Activated CD4-positive, alpha-beta T cell treated with anti-CD3 and anti-CD28 coated beads for 36 hours (primary cell): ENCODE data around the gene PARP4. TPM values are rescaled to one million over a fixed set of nuclear protein-coding genes. Genes with fewer than 3 reads are reported as not detected.
"Not testable (repeated sequence)": the region's sequence is repeated elsewhere in the genome, so short reads cannot be mapped to it uniquely, and the experiment has no call there.

Experiments
- ATAC-seq: fragments of 200-7000 bp; cut with Tn5 transposase; one replicate; pipeline ENCODE4 v1.10.0; 2021; ENCODE audit warnings: mild to moderate bottlenecking, moderate library complexity
- CTCF ChIA-PET: fragments of 350-600 bp; sonication (Branson Sonifier 250); formaldehyde crosslinking; loops from one replicate; lab custom pipeline; 2021; ENCODE audit warnings: antibody characterized with exemption; lab: Charles Lee
- POLR2A ChIA-PET: fragments of 350-600 bp; sonication (Branson Sonifier 250); formaldehyde crosslinking; loops from one replicate; lab custom pipeline; 2021; ENCODE audit warnings: antibody characterized with exemption, inconsistent platforms; lab: Charles Lee
- DNase-seq: peaks from one replicate; pipeline ENCODE4 v3.0.0-alpha.2; 2020
- H3K27ac Mint-ChIP-seq: one replicate; pipeline ENCODE4 v1.8.0; 2021; ENCODE audit warnings: mixed read lengths
- H3K27me3 Mint-ChIP-seq: one replicate; pipeline ENCODE4 v1.8.0; 2021; ENCODE audit warnings: mixed read lengths
- H3K36me3 Mint-ChIP-seq: one replicate; pipeline ENCODE4 v1.8.0; 2021; ENCODE audit warnings: low read depth, mixed read lengths
- H3K4me1 Mint-ChIP-seq: one replicate; pipeline ENCODE4 v1.8.0; 2021; ENCODE audit warnings: mixed read lengths
- H3K4me3 Mint-ChIP-seq: one replicate; pipeline ENCODE4 v1.8.0; 2021; ENCODE audit warnings: mild to moderate bottlenecking, moderate library complexity, mixed read lengths
- H3K9me3 Mint-ChIP-seq: one replicate; pipeline ENCODE4 v1.8.0; 2021; ENCODE audit warnings: low read depth, mixed read lengths
- intact Hi-C, 2 experiments: fragments of 100-400 bp; cut with DNase I in 1 of 2; cut with micrococcal nuclease in 1 of 2; formaldehyde crosslinking; loops; one replicate each; pipeline versions ENCODE4 v1.14.2 to v1.15.1; 2022 to 2024; cut with DNase I, micrococcal nuclease
- total RNA-seq, 2 experiments: library from RNA; stranded (reverse); gene quantifications; one replicate each; pipeline ENCODE4 v1.2.3, GENCODE V29; 2021

Gene PARP4
- total RNA-seq, 2 experiments from 2014 or later = 24.6 to 29.1 TPM

- CTCF ChIA-PET = interaction anchor here (0.7 kb wide), 1 partner anchor 51 kb away, joined by 3 read pairs; no protein-coding TSS in a partner anchor
- ATAC-seq, H3K9me3 Mint-ChIP-seq, H3K27ac Mint-ChIP-seq, intact Hi-C loops, DNase-seq, H3K4me1 Mint-ChIP-seq, POLR2A ChIA-PET, H3K27me3 Mint-ChIP-seq, H3K4me3 Mint-ChIP-seq: not testable (repeated sequence)
- H3K36me3 Mint-ChIP-seq = peaks cover 48% of the 10 kb centered on the region
These were observed 26.4 kb downstream of the PARP4 start for GRCh38 chr13:24486017-24486657.

GRCh38 chr13:24473686-24474085 is 38.9 kb downstream of the PARP4 start:
- ATAC-seq (no peak), DNase-seq (no peak)
- Mint-ChIP-seq H3K4me3 (no peak overlapping the region), H3K36me3 (peaks cover 39% of the 10 kb centered on the region), H3K27ac (no peak overlapping the region), H3K4me1 (no peaks in the 10 kb centered on the region), H3K27me3 (no peaks in the 10 kb centered on the region), H3K9me3 (no peaks in the 10 kb centered on the region)
- ChIA-PET CTCF (no interaction called here), POLR2A (no interaction called here)
- intact Hi-C loops = no loop called here

GRCh38 chr13:24472129-24472528 is 40.4 kb downstream of the PARP4 start:
- H3K4me3 Mint-ChIP-seq, POLR2A ChIA-PET, H3K4me1 Mint-ChIP-seq, ATAC-seq, H3K27me3 Mint-ChIP-seq, H3K27ac Mint-ChIP-seq, H3K9me3 Mint-ChIP-seq, intact Hi-C loops, CTCF ChIA-PET, DNase-seq: not testable (repeated sequence)
- H3K36me3 Mint-ChIP-seq = peaks cover 47% of the 10 kb centered on the region

DNA sequence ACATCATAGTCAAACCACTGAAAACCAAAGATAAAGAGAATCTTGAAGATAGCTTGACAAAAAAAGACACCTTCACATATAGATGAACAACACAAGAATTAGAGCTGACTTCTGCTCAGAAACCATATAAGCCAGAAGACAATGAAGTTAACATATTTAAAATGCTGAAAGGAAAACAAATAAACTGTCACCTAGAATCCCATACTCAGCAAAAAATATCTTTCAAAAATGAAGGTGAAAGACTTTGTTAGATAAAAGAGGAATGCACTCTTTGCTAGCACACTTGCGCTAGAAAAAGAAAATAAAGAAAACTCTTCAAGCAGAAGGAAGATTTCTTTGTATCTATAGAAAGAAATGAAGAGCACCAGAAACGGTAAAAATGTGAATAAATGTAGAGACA is 49.5 kb downstream of the PARP4 start:
- ChIA-PET POLR2A (no interaction called here), CTCF (no interaction called here)
- intact Hi-C loops = no loop called here
- DNase-seq = no peak
- Mint-ChIP-seq H3K36me3 (peaks cover 42% of the 10 kb centered on the region), H3K27ac (no peak overlapping the region), H3K27me3 (no peaks in the 10 kb centered on the region), H3K9me3 (no peaks in the 10 kb centered on the region), H3K4me3 (no peak overlapping the region), H3K4me1 (peaks cover 18% of the 10 kb centered on the region)
- ATAC-seq = no peak

GRCh38 chr13:24460256-24460655 is 52.3 kb downstream of the PARP4 start:
- H3K4me3 Mint-ChIP-seq = no peak overlapping the region
- intact Hi-C loops = no loop called here
- no peaks in the 10 kb centered on the region for H3K27me3 Mint-ChIP-seq
- ChIA-PET CTCF (no interaction called here), POLR2A (no interaction called here)
- DNase-seq (no peak), ATAC-seq (no peak)
- peaks cover 18% of the 10 kb centered on the region for H3K4me1 Mint-ChIP-seq
- no peaks in the 10 kb centered on the region for H3K9me3 Mint-ChIP-seq
- H3K27ac Mint-ChIP-seq = no peak overlapping the region
- H3K36me3 Mint-ChIP-seq = peaks cover 26% of the 10 kb centered on the region

DNA sequence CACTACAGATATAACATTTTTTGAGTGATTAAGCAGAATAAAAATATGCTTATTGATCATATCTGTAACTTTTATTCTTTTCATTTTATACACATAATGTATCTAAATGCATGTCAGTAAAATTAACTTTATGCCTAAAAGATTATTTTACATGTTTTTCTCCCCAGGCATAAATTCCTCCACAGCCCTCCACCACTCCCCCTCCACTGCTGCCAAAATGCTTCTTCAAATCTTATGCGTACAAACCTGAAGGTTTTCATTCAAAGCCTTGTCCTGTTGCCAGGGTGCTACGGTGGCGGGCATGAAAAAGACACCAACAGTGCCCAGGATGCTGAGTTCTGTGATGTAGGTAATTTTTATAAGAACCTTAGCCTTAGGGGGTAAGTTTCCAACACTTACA is 52.9 kb downstream of the PARP4 start:
- H3K27ac Mint-ChIP-seq = no peak overlapping the region
- no peaks in the 10 kb centered on the region for H3K27me3 Mint-ChIP-seq
- H3K4me3 Mint-ChIP-seq = no peak overlapping the region
- ChIA-PET POLR2A (no interaction called here), CTCF (no interaction called here)
- DNase-seq (no peak), ATAC-seq (no peak)
- H3K9me3 Mint-ChIP-seq = no peaks in the 10 kb centered on the region
- intact Hi-C loops = loop anchor here in 1 of 2 experiments (2.0 kb wide), 1 partner anchor 51 kb away; no protein-coding TSS in a partner anchor
- H3K4me1 Mint-ChIP-seq = peaks cover 18% of the 10 kb centered on the region
- peaks cover 27% of the 10 kb centered on the region for H3K36me3 Mint-ChIP-seq

- peak; percentile 28 for DNase-seq
- ChIA-PET CTCF (interaction anchor here (0.7 to 0.9 kb wide), 2 partner anchors 189 to 268 kb away, joined by 4 to 5 read pairs; no protein-coding TSS in a partner anchor), POLR2A (interaction anchor here (0.5 kb wide), 1 partner anchor 205 kb away, joined by 3 read pairs; no protein-coding TSS in a partner anchor)
- H3K9me3 Mint-ChIP-seq = no peaks in the 10 kb centered on the region
- no peak overlapping the region for H3K4me3 Mint-ChIP-seq
- H3K36me3 Mint-ChIP-seq = peaks cover 24% of the 10 kb centered on the region
- ATAC-seq = peak; percentile 96
- H3K27ac Mint-ChIP-seq = no peak overlapping the region
- H3K27me3 Mint-ChIP-seq = no peaks in the 10 kb centered on the region
- peaks cover 18% of the 10 kb centered on the region for H3K4me1 Mint-ChIP-seq
- intact Hi-C loops = loop anchor here in 1 of 2 experiments (2.0 kb wide), 1 partner anchor 52 kb away; no protein-coding TSS in a partner anchor
These were observed 53.3 kb downstream of the PARP4 start for GRCh38 chr13:24459234-24459633.

DNA sequence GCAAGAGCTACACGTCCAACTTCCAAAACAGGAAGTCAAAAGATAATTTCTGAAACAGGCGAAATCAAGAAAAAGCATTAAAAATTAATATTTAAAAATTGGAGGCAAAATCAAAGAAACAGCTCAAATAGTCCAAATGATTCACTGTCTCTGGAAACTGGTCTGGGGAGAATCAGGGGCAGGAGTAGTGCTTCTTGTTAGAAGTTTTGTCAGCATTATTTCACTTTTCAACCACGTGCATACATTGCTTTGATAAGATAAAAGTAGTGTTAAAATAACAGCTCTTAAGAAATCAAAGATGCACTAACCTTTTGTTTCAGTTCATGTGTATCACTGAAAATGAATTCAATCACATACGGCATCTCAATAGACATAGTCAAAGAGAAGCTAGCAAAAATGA is 53.8 kb downstream of the PARP4 start:
- ATAC-seq (peak; percentile 12), DNase-seq (no peak)
- H3K4me1 Mint-ChIP-seq = peaks cover 18% of the 10 kb centered on the region
- CTCF ChIA-PET = interaction anchor here (0.7 to 0.9 kb wide), 2 partner anchors 189 to 268 kb away, joined by 4 to 5 read pairs; no protein-coding TSS in a partner anchor
- POLR2A ChIA-PET = interaction anchor here (0.5 kb wide), 1 partner anchor 204 kb away, joined by 3 read pairs; no protein-coding TSS in a partner anchor
- peaks cover 19% of the 10 kb centered on the region for H3K36me3 Mint-ChIP-seq
- no peaks in the 10 kb centered on the region for H3K9me3 Mint-ChIP-seq
- intact Hi-C loops = loop anchor here in 1 of 2 experiments (2.0 kb wide), 1 partner anchor 52 kb away; no protein-coding TSS in a partner anchor
- H3K27ac Mint-ChIP-seq = no peak overlapping the region
- no peaks in the 10 kb centered on the region for H3K27me3 Mint-ChIP-seq
- H3K4me3 Mint-ChIP-seq = no peak overlapping the region

DNA sequence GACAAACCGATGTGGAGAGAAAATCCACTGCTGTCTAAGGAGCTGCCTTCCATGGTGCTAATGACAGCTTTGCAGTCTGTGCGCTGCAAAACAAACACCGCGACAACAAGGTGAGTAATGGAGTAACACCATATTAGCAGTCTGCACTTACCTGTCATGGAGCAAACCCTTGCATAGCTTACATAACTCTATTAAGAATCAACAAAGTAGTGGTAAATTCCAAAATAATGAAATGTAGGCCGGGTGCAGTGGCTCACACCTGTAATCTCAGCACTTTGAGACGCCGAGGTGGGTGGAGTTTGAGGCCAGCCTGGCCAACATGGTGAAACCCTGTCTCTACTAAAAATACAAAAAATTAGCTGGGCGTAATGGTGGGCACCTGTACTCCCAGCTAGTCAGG is 56.2 kb downstream of the PARP4 start:
- CTCF ChIA-PET = no interaction called here

GRCh38 chr13:24454056-24454455 is 58.5 kb downstream of the PARP4 start:
- Mint-ChIP-seq H3K4me1 (peaks cover 6% of the 10 kb centered on the region), H3K27ac (no peak overlapping the region), H3K27me3 (no peaks in the 10 kb centered on the region), H3K36me3 (peaks cover 28% of the 10 kb centered on the region), H3K9me3 (no peaks in the 10 kb centered on the region), H3K4me3 (no peak overlapping the region)
- POLR2A ChIA-PET = no interaction called here
- ATAC-seq (no peak), DNase-seq (no peak)
- CTCF ChIA-PET = no interaction called here
- intact Hi-C loops = loop anchor here in 1 of 2 experiments (1.0 kb wide), 1 partner anchor 11 kb away; no protein-coding TSS in a partner anchor

More for the DNA sequence above, 56.2 kb downstream of the PARP4 start:
- DNase-seq (no peak), ATAC-seq (no peak)
- H3K36me3 Mint-ChIP-seq = peaks cover 28% of the 10 kb centered on the region
- H3K27ac Mint-ChIP-seq = no peak overlapping the region
- intact Hi-C loops = no loop called here
- H3K27me3 Mint-ChIP-seq = no peaks in the 10 kb centered on the region
- peaks cover 16% of the 10 kb centered on the region for H3K4me1 Mint-ChIP-seq
- POLR2A ChIA-PET = no interaction called here
- H3K4me3 Mint-ChIP-seq = no peak overlapping the region
- H3K9me3 Mint-ChIP-seq = no peaks in the 10 kb centered on the region

GRCh38 chr13:24452044-24452443 is 60.5 kb downstream of the PARP4 start:
- no peak overlapping the region for H3K4me3 Mint-ChIP-seq
- intact Hi-C loops = no loop called here
- POLR2A ChIA-PET = no interaction called here
- H3K4me1 Mint-ChIP-seq = no peaks in the 10 kb centered on the region
- CTCF ChIA-PET = interaction anchor here (1.3 kb wide), 1 partner anchor 9 kb away, joined by 4 read pairs; no protein-coding TSS in a partner anchor
- H3K27me3 Mint-ChIP-seq = no peaks in the 10 kb centered on the region
- ATAC-seq = no peak
- no peaks in the 10 kb centered on the region for H3K9me3 Mint-ChIP-seq
- no peak for DNase-seq
- peaks cover 32% of the 10 kb centered on the region for H3K36me3 Mint-ChIP-seq
- H3K27ac Mint-ChIP-seq = no peak overlapping the region

DNA sequence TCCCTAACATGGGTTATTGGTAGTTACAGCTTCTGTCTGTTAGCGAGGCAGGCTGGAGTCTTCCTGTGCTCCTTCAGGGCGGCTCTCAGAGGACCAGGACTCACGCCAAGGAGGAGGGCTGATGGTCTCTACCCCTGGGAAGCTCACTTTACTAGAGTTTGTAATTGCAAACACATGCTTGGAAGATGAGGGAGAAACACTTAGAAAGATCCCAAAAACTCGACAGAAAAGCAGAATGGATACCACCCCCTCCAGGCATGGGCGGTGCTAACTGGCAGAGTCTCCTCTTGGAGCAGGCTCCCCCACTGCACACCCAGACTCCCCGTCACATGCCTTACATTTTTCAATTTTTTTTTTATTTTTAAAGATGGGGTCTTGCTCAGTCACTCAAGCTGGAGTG is 62.0 kb downstream of the PARP4 start:
- intact Hi-C loops = no loop called here
- no peak overlapping the region for H3K27ac Mint-ChIP-seq
- DNase-seq (no peak), ATAC-seq (no peak)
- H3K4me1 Mint-ChIP-seq = no peaks in the 10 kb centered on the region
- ChIA-PET POLR2A (no interaction called here), CTCF (interaction anchor here (0.6 kb wide), 1 partner anchor 410 kb away, joined by 3 read pairs; no protein-coding TSS in a partner anchor)
- no peak overlapping the region for H3K4me3 Mint-ChIP-seq
- H3K9me3 Mint-ChIP-seq = no peaks in the 10 kb centered on the region
- H3K27me3 Mint-ChIP-seq = no peaks in the 10 kb centered on the region
- H3K36me3 Mint-ChIP-seq = peaks cover 38% of the 10 kb centered on the region
